Stimulated activated CD4-positive, alpha-beta T cell treated with anti-CD3 and anti-CD28 coated beads, Interleukin-12 subunit alpha, Interleukin-12 subunit beta, amount 100 ng/mL, for 4 hours (primary cell): ENCODE results near the gene KCNIP4.

Experiments
- DNase-seq: peaks from one replicate; pipeline ENCODE4 v3.0.0-alpha.2; 2020

KCNIP4 gene

GRCh38 chr4:21304540-21304887 is 644.1 kb downstream of the KCNIP4 start:
- no peak for DNase-seq

DNA sequence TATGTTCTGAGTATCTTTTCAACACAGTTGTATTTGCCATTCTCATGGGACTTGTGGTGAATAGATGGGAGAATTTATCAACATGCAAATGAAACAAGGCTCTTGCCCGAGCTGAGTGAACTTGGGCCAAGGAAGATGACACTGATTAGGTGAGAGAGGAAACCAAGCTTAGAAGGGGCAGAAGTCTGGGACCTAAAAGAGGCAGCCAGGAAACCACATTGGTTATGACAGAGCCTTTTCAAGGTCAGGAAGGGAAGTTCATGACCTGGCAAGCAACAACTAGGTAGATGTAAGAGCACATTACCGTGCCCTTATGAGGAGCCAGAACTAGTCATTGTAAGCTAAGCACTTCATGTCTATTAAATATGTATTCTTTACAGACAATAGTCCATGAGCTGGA is 658.0 kb downstream of the KCNIP4 start:
- no peak for DNase-seq

GRCh38 chr4:21276046-21276445 is 672.5 kb downstream of the KCNIP4 start:
- DNase-seq, result no peak

GRCh38 chr4:21271439-21272052 is 677.0 kb downstream of the KCNIP4 start:
- DNase-seq, result no peak

- DNase-seq, result no peak
Observed at GRCh38 chr4:21248331-21248730, 700.2 kb downstream of the KCNIP4 start.

DNA sequence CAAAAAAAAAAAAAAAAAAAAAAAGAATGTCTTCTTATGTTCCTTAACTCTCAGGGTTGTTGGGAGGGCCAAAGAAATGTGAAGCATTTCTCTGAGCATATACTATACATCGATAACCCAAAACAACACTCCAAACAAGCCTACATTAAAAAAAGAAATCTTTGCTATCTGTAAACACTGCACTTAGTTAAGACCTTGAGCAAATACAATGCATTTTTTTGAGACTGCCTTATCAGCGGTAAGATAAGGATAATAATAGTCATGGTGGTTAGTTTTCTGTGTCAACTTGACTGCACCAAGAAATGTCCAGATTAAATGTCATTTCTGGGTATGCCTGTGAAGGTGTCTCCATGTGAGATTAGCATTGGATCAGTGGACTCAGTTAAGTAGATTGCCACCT is 706.4 kb downstream of the KCNIP4 start:
- DNase-seq, result no peak

DNA sequence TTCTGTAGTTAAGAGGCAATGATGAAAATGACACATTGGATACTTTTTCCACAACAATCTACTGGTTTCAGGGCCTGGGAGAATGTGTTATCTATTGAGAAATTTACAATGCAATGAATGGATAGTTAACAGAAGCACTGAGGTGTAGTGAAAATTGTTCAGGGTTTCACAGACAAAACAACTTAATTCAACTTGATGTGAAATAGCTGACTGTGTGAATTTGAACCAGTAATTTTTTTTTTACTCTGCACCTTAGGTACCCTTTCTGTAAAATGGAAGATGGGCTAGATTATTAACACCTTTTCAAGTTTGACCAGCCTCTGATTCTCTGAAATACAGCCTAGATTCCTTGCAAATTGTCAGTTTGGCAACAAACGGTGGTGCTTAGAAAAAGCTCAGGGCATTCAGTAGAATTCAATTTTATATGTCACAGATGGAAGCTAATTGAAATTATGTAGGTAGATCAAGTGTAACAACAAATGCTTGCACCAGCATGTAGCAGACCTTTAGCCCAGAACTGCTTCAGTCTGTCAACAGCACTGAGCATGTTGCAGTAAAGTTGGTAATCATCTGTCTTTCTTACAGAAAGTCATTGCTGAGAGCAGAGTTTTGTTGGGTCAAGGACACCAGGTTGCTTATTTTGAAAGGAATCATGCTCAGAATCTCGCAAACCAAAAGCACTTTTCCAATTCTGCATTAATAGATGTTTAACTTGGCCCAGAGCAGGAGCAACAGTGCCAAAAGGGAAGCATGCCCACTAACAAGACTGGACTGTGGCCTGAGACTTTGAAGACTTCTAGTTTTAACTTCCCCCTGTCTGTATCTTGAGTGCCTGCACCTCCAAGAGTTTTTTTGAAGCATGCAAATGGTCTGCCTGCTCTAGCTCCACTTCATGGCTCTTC is 721.7 kb downstream of the KCNIP4 start:
- no peak for DNase-seq

DNA sequence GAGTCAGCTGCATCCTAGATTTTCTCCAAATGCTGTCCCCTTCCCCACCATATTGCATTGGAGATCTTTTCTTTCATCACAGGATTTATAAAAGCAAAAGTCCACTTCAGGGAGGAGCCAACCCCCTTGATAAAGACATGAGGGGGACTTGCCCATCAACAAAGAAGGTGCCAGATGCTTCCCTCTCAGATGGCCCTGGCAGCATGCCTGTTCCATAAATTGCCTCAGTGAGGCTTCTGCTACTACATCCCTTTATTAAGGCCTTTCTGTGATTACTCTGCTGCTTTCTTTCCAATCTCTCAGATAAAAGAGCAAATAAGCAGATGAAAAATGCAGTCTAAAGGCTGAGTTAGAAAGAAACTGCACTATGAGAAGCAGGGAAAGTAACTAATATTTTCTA is 736.7 kb downstream of the KCNIP4 start:
- DNase-seq, result no peak

DNA sequence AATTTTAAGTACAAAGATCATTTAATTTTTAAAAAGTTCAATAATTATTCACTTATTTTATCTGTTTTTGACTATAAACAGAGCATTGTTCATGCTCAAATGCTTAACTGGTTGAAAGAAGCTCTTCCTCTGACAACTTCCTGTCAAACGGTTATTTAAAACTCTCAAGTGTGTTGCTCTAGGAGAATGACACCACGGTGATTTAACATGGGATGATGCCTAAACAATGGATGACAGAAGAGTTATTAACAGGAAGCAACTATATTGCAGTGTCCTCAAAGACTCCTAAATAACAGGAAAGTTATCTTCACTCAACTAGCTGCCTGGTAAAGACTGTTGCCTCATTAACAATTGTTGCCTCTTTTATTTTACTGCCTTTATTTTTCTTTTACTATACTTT is 738.7 kb downstream of the KCNIP4 start:
- DNase-seq, result no peak

DNA sequence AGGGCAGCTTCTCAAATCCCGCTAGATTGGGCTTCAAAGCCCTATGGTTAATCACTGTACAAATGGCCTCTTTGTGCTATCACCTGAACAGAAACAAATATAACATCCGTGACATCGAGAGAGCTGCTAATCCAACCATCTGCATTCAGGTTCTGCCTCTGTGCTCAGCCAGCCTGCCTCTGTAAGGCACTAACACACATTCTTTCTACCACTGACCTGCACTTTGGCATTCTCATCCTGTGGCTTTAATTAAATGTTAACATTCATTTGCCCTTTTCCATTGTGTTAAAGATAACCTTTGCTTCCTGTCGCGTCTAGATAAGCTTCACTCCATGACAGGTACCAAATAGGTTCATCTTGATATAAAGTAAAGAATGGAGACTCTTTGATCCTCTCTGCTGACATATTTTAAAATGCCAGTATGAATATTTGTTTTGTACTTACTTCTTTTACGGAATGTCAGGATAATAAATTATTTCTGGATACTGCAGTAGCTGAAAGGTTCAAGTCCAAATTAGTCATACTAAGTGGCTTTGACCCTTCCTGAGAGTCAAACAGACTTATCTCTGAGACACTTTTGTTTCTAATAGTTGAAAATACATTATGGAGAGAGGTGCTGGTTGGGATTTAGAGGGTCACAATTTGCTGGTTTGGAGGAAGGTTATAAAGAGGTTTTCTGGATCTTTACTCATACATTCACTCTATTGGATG is 742.6 kb downstream of the KCNIP4 start:
- no peak for DNase-seq

GRCh38 chr4:21203416-21203815 is 745.2 kb downstream of the KCNIP4 start:
- no peak for DNase-seq

DNA sequence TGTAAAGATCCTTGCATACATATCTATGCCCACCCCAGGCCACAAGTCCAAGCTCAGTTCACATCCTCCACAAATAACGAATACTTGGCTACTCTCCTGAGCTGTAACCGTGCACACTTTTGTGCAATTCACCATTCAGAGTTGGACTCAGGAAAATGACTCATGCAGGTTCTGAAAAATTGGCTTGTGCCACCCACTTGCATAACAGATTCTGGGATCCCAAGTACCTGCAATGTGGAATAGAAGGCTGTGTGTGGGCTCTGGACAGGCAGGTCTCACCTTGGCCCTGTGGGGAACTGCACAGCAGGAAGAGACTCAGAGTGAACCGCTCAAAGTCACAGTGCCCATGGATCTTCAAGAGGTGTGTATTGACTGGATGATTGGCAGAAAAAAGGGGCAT is 745.6 kb downstream of the KCNIP4 start:
- no peak for DNase-seq

DNA sequence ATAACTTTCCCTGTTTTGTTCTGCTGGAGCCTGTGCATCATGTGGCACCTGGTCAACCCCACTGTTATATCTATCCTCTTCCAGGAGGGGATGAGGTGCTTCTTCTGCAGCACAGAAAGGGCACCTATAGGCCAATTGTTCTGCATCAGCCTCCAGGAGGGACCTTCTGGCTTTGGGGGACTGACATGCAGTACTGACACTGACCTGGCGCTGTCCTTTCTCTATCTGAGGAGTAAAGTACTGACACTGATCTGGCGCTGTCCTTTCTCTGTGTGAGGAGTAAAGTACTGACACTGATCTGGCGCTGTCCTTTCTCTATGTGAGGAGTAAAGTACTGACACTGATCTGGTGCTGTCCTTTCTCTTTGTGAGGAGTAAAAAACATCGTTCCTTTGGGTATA is 749.9 kb downstream of the KCNIP4 start:
- no peak for DNase-seq

GRCh38 chr4:21195682-21196081 is 752.9 kb downstream of the KCNIP4 start:
- DNase-seq, result no peak

DNA sequence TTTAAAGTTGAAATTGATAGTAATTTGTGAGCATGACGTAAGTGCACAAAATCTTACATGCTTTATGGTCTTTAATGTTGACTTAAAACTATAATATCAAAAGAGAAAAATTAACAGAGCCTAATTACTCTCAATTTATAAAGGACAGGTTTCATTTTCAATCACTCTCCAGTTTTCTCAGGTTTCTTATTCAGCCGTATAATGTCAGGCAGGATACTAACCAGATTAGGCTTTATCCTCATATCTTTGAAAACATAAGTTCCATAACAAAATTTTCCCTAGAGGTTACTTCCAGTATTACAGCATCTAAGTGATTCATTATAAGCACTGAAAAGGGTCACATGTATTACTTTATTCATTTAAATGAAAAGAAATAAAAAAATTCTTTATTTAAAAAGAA is 756.2 kb downstream of the KCNIP4 start:
- DNase-seq, result no peak

GRCh38 chr4:21191317-21191716 is 757.3 kb downstream of the KCNIP4 start:
- no peak for DNase-seq

DNA sequence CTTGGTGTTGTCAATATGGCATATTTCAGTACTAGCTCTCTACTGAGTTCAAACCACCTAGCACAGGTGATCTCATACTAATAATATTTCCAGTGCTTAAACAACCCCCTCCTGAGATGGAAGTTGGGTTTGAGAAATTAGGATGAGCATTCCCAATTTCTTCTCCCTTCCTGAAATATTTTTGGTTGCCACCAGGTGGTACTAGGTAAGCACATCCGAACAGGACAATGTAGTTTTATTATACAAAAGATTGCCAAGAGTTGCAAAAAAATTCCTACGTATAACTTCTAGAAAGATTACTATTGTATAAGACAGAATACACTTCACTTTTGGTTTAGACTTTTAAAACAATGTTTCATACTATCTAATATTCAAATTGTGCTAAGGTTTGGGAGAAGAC is 763.8 kb downstream of the KCNIP4 start:
- DNase-seq, result no peak

GRCh38 chr4:21181716-21182115 is 766.9 kb downstream of the KCNIP4 start:
- no peak for DNase-seq

DNA sequence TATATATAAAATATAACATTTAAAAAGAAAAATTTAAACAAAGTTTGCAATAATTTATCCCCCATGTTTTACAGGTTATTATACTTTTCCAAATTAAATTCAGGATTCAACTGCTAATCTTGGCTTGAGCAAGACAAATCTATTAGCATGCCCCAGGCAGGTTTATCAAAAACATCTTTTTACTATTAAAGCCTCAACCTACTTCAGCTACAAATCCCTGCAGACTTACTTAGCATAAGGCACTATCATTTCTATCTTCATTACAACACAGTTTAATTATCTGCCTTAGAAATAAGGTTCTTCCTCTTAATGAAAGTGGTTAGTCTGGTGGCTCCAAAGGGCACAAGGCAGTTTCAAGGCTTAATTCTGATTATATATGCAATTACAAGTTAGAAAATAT is 770.7 kb downstream of the KCNIP4 start:
- DNase-seq, result no peak

- DNase-seq, result no peak
Observed at GRCh38 chr4:21177092-21177491, 771.5 kb downstream of the KCNIP4 start.

DNA sequence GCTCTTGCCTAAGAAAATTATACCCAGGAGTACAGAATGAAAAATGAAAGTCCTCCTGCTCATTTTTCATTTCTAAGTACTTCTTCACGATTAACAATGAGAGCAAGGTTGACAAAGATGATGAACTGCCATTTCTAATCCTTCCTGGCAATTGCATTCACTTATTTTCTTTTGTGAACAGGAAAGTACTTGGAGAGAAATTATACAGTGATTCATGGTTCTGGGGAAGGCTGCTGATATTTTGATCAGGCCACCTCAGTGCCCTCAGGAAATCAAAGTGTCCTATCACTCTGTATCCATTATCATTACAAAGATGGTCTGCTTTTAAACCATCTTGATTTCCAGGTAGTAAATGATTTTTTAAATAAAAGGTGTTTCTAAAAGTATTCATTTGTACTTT is 780.9 kb downstream of the KCNIP4 start:
- DNase-seq, result no peak

- DNase-seq, result no peak
Observed at GRCh38 chr4:21155367-21155766, 793.2 kb downstream of the KCNIP4 start.

DNA sequence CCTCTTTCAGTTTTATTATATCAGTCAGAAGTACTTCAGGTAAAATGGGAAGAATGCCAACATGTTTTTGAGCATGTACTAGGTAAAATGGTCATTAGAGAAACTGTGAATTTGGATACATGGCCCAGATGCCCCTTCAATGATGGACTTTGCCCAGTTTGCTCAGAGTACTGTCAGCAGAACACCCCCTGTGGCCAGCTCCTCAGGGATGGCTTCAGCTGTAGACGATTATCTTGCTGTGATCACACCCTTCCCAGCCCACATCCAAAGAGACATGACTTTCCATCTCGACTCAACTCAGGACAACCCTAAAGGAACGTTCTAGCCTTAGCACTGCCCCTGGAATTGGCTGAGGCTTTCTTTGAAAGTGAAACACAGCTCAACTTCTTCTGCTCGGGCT is 809.2 kb downstream of the KCNIP4 start:
- DNase-seq, result no peak

DNA sequence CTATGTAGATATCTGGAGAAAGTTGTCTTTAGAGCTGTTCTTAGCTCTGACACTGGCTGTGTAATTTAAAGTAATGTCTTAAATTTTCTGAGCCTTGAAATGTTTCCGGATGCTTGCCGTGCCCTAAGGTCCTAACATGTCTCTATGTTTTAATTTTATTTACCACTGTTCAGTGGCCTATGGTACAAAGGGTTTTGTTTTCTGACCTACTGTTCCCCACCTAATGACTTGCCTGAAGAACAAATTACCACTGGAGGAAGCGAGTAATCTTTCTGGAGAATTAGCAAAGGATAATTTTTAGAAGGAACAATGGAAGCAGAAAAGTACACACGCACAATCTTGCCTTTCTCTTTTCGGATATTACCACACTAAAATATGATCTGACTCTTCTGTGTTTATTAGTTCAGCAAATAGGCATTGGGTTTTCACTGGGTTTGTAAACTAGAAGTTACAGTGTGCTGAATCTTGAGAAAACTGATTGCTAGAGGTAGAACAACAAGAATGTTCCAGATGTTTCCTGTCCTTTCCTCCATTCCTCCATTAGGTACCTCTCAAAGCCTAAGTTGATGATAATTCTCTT is 812.4 kb downstream of the KCNIP4 start:
- no peak for DNase-seq
